Measurements from ENCODE around the gene HOXD3.

GRCh38 chr2:176115883-176116813, 41.0 kb upstream of the HOXD3 start, which contains the start of gene HOXD10:
- TF ChIP-seq CTCF (IDR thresholded peaks at IDR 0.05) (peak in 3 of 6 experiments; percentile 4 to 24 (median 6)), POLR2A (IDR thresholded peaks at IDR 0.05) (no peak)
